ENCODE measurements around the gene SCTR.

The SCTR gene

GRCh38 chr2:119531292-119531691 lies 7.0 kb upstream of the SCTR start:
- no peak for ATAC-seq
- TF ChIP-seq TSHZ2 (CRISPR knock-in tag; IDR thresholded peaks at IDR 0.05) (no peak), OSR1 (CRISPR knock-in tag; IDR thresholded peaks at IDR 0.05) (no peak), RARB (CRISPR knock-in tag; IDR thresholded peaks at IDR 0.05) (no peak), SNAI2 (CRISPR knock-in tag; IDR thresholded peaks at IDR 0.05) (no peak), PPARA (CRISPR knock-in tag; IDR thresholded peaks at IDR 0.05; ENCODE audit: borderline replicate concordance) (no peak), ZNF565 (CRISPR knock-in tag; conservative IDR thresholded peaks at IDR 0.05; ENCODE audit: low read depth) (no peak), ISL1 (CRISPR knock-in tag; IDR thresholded peaks at IDR 0.05) (no peak), ZNF70 (CRISPR knock-in tag; IDR thresholded peaks at IDR 0.05) (no peak), ARNTL (CRISPR knock-in tag; IDR thresholded peaks at IDR 0.05; ENCODE audit: borderline replicate concordance, low read depth) (no peak), POU6F1 (CRISPR knock-in tag; IDR thresholded peaks at IDR 0.05; ENCODE audit: borderline replicate concordance, low read depth) (no peak), PATZ1 (CRISPR knock-in tag; IDR thresholded peaks at IDR 0.05; ENCODE audit: borderline replicate concordance) (no peak), TCF4 (CRISPR knock-in tag; IDR thresholded peaks at IDR 0.05; ENCODE audit: borderline replicate concordance) (no peak), ZNF8 (CRISPR knock-in tag; IDR thresholded peaks at IDR 0.05) (no peak), ZFP30 (CRISPR knock-in tag; IDR thresholded peaks at IDR 0.05) (no peak), TOX (CRISPR knock-in tag; IDR thresholded peaks at IDR 0.05; ENCODE audit: borderline replicate concordance) (no peak), ESRRG (CRISPR knock-in tag; IDR thresholded peaks at IDR 0.05) (no peak), CREB5 (CRISPR knock-in tag; IDR thresholded peaks at IDR 0.05; ENCODE audit: low read depth) (no peak)

GRCh38 chr2:119527999-119528398 lies 3.7 kb upstream of the SCTR start:
- TF ChIP-seq BACH2 (CRISPR knock-in tag; IDR thresholded peaks at IDR 0.05; ENCODE audit: borderline replicate concordance) = no peak
- no peak for TF ChIP-seq OSR1 (CRISPR knock-in tag; IDR thresholded peaks at IDR 0.05)
- TF ChIP-seq ZFP3 (CRISPR knock-in tag; IDR thresholded peaks at IDR 0.05) = no peak
- TF ChIP-seq RARB (CRISPR knock-in tag; IDR thresholded peaks at IDR 0.05) = no peak
- TF ChIP-seq ZNF8 (CRISPR knock-in tag; IDR thresholded peaks at IDR 0.05) = no peak
- TF ChIP-seq ARNTL (CRISPR knock-in tag; IDR thresholded peaks at IDR 0.05; ENCODE audit: borderline replicate concordance, low read depth) = no peak
- TF ChIP-seq PPARA (CRISPR knock-in tag; IDR thresholded peaks at IDR 0.05; ENCODE audit: borderline replicate concordance) = no peak
- TF ChIP-seq TSHZ2 (CRISPR knock-in tag; IDR thresholded peaks at IDR 0.05) = no peak
- TF ChIP-seq CREB5 (CRISPR knock-in tag; IDR thresholded peaks at IDR 0.05; ENCODE audit: low read depth) = no peak
- no peak for TF ChIP-seq TOX (CRISPR knock-in tag; IDR thresholded peaks at IDR 0.05; ENCODE audit: borderline replicate concordance)
- TF ChIP-seq ZNF70 (CRISPR knock-in tag; IDR thresholded peaks at IDR 0.05) = no peak
- no peak for TF ChIP-seq POU6F1 (CRISPR knock-in tag; IDR thresholded peaks at IDR 0.05; ENCODE audit: borderline replicate concordance, low read depth)
- no peak for TF ChIP-seq ESRRG (CRISPR knock-in tag; IDR thresholded peaks at IDR 0.05)
- no peak for TF ChIP-seq ZFP30 (CRISPR knock-in tag; IDR thresholded peaks at IDR 0.05)
- no peak for TF ChIP-seq CSRNP3 (CRISPR knock-in tag; IDR thresholded peaks at IDR 0.05)
- no peak for TF ChIP-seq TCF4 (CRISPR knock-in tag; IDR thresholded peaks at IDR 0.05; ENCODE audit: borderline replicate concordance)
- TF ChIP-seq ISL1 (CRISPR knock-in tag; IDR thresholded peaks at IDR 0.05) = no peak
- ATAC-seq = no peak

All from SK-N-SH treated with all-trans-retinoic acid at 6 μM for 48 hours (cell line).